Measurements from ENCODE around the gene KCNAB1.

Gene KCNAB1

DNA sequence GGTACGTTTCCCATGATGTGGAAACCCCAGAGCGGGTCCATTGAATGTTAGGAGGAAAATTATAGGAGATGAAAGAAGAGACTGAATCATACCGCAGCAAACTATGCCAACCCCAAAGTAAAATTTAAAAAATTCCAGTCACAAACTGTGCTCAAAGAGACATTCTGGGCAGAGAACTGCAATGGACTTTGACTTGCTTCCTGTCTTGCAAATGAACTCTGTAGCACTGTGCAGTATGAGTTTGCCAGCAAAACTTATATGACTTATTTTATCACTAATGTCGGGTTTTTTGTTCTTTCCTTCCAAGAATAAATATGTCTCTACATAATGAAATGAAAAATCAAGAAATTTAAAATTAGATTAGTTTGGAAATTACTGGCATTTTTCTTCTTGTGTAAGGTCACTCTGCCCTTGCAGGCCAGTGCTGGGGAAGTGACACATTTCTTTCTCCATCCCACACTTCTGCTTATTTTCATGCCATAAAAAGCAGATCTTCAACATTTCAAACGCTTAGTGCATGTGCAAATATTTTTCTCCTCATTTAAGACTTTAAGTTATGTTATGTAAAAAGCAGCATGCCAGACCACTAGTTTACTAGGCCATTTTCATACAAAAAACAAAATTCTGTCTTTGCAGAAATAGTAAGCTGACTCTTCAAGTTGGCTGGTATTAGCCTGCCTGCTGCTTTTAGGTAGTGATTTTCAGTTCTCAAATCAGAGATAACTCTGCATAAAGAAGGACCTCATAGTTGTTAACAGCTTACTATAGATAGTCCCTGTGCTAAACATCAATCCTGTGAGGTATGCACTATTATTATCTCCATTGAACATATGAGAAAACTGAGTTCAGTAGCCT, 466.8 kb downstream of the KCNAB1 start:
- no peak for DNase-seq

DNA sequence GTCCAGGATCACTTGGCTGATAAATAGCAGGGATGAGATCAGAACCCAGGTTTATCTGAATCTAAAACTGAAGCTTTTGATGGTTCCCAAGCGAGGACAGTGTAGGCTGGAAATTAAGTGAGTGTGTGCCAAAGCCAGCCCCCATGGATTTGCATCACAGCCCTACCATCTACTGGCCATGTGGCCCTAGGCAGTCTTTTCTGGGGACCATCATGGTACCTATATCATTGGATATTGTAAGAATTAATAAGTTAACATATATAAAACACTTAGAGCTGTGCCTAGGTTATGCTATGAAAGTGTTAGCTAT, 467.3 kb downstream of the KCNAB1 start:
- no peak for DNase-seq

All from DMS79 (cell line).